ENCODE measurements around the gene REC114.
"Not testable (repeated sequence)": the region's sequence is repeated elsewhere in the genome, so short reads cannot be mapped to it uniquely, and the experiment has no call there.

The REC114 gene

DNA sequence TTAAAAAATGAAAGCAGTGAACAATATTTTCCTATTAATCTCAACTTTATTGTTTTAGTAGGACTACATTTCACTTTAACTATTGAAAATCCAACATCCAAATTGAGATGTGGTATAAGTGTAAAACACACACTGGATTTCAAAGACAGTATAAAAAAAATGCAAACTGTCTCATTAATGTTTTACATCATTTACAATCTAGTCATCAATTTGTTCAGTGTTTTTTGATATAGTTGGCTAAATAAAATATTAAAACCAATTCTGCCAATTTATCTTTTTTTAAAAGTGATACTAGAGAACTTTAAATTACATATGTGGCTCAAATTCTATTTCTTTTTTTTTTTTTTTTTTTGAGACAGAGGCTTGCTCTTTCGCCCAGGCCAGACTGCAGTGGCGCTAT lies 95.2 kb downstream of the REC114 start:
- no peak for DNase-seq

DNA sequence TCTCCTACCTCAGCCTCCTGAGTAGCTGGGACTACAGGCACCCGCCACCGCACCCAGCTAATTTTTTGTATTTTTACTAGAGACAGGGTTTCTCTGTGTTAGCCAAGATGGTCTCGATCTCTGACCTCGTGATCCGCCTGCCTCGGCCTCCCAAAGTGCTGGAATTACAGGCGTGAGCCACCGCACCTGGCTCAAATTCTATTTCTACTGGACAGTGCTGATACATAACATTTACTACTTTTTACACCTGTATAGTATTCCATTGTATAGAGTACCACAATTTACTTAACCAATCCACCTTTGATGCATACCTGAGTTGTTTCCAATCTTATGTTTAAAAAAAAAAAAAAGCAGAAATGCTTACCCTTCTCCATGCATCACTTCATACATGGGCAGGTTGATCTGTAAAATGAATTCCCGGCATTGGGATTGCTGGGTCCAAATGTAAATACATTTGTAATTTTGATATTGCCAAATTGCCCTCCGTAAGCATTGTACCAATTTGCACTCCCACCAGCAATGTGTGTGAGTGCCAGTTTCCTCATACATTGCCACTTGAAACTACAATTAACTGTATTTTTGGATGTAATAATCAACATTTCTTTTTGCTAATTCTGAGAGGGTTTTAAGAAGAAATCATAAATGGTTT lies 95.7 kb downstream of the REC114 start:
- DNase-seq = no peak

- no peak for DNase-seq
These were observed 96.5 kb downstream of the REC114 start for GRCh38 chr15:73539212-73540128.

- DNase-seq = no peak
These were observed 97.2 kb downstream of the REC114 start for GRCh38 chr15:73540161-73540560.

DNA sequence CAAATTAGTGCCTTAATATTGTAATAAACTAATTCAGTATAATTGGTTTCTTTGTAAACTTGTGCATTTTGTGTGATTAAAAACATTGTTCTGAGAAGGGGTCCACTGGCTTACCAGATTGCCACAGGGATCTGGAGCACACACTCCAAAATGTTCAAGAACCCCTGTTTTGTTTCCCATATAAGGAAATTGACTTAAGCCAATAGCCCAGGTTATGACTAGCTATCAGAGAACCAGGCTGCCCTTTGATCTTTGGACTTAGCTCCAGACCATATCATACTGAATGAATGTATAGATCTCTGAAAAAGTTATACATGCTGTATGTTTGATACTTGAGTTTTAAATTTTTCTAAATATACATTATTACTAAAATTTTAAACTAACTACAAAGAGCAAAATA lies 98.5 kb downstream of the REC114 start:
- no peak for DNase-seq

- not testable (repeated sequence) for DNase-seq
These were observed 106.0 kb downstream of the REC114 start for GRCh38 chr15:73548925-73549324.

DNA sequence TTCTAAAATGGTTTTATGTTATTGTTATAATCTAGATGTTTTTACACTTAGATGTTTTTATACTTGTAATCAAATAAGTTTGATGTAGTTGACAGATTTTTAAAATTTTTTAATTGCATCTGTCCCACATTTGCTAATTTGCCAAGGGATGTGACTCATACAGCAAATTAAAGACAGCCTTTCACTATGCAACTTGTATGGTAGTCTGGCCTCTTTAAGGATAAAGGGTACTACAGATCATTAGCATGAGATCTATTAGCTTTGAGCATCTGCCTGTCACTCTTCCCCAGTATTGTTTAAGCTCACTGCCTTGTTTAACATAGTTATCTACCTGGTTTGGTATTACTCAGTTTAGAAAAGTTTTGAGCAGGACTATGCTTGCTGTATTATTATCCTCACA lies 107.2 kb downstream of the REC114 start:
- no peak for DNase-seq

- DNase-seq = no peak
These were observed 112.1 kb downstream of the REC114 start for GRCh38 chr15:73555080-73555479.

DNA sequence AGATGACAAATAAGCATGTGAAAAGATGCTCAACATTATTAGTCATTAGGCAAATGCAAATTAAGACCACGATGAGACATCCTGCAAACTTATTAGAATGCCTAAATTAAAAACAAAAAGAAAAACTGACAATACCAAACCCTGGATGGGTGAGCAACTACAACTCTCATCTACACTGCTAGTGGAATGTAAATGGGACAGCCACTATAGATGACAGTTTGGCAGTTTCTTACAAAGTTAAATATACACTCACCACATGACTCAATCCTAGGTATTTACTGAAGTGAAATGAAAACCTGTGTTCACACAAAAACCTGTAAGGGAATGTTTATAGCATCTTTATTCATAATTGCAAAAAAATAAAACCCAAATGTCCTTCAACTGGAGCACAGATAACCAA lies 115.6 kb downstream of the REC114 start:
- no peak for DNase-seq

- DNase-seq = peak in 1 of 5 donors; percentile 47
These were observed 117.6 kb downstream of the REC114 start for GRCh38 chr15:73560501-73561117.

- no peak for DNase-seq
These were observed 121.3 kb downstream of the REC114 start for GRCh38 chr15:73564255-73564654.

- no peak for DNase-seq
These were observed 124.1 kb downstream of the REC114 start for GRCh38 chr15:73567020-73567419.

GRCh38 chr15:73568564-73569280 lies 125.8 kb downstream of the REC114 start:
- no peak for DNase-seq

DNA sequence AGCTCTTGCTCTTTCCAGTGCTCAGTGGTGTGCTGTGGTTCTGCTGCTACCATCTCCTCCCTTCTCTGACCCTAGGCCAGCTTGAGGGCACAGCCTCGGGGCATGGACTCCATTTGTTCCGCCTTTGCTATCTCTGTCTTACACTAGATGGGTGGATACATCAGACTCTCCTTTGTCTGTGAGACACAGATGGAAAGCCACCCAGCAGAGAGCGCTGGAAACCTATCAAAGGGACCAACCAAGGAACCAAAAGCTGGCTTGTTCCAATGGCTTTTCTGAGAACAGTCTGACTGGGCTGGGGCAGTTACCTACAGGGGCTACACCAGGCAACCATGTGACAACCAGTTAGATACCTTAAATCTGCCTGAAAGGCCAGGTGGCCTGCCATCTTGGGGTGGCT lies 126.4 kb downstream of the REC114 start:
- DNase-seq = no peak

DNA sequence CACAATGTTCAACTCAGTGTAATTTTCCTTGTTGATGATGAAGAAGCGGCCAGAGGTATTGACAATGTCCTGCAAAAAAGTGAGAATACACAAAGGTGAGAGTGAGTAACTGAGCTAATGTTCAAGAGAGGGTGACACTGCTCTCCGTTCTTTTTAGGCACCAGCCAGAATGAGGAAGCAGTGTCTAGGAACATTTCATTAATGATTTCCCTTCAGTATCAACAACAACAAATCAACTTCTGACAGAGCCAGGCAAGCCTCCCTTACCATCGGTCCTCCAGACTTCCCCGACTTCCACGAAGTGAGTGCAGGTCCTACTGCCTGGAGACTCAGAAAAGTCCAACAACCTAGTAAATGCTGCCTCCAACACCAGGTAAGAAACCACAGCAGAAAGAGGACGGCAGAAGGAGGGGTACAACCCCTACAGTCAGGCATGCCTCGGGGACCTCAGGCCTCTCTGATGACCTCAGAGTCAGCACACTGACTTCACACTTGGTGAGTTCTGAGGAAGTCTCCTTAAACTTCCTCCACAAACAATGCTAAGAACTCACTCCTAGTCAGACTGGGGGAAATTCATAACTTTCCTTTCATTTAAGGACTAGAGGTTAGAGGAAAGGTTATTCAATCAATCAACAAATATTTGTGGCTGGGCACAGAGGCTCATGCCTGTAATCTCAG lies 127.5 kb downstream of the REC114 start:
- DNase-seq = peak in 1 of 5 donors; percentile 15

DNA sequence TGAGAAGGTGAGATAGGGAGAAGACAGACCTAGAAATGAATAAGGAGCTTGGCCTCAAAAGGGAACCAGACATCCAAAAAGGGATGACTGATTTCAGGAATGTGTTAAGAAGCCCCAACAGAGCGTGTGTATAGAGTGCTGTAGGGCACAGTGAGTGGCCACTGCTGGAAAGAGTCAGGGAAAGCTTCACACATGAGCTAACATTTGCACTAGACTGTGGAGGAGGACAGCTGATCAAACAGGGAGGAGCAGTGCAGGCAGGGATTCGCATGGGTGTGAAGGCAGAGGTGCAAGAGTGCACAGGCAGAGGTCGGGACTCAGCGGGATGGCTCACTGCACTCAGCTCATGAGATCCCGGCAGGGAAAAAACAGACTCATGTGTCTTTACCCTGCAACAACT lies 128.4 kb downstream of the REC114 start:
- peak in 1 of 5 donors; percentile 8 for DNase-seq

- no peak for DNase-seq
These were observed 129.3 kb downstream of the REC114 start for GRCh38 chr15:73572296-73572695.

DNA sequence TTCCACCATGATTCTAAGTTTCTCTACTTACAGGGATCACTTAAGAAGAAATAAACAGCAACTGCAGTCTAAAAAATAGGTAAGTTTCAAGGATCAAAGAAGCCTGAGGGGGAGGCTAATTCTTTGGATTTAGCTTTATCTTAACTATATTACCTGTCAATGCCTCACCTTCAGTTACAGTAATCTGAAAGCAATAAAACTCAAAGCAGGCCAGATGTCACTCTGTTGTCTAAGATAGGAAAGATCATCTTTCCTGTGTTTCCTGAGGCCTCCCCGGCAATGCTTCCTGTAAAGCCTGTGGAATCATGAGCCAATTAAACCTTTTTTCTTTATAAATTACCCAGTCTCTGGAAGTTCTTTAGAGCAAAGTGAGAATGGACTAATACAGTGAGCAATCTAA lies 130.1 kb downstream of the REC114 start:
- no peak for DNase-seq

- DNase-seq = no peak
These were observed 130.6 kb downstream of the REC114 start for GRCh38 chr15:73573572-73573971.

DNA sequence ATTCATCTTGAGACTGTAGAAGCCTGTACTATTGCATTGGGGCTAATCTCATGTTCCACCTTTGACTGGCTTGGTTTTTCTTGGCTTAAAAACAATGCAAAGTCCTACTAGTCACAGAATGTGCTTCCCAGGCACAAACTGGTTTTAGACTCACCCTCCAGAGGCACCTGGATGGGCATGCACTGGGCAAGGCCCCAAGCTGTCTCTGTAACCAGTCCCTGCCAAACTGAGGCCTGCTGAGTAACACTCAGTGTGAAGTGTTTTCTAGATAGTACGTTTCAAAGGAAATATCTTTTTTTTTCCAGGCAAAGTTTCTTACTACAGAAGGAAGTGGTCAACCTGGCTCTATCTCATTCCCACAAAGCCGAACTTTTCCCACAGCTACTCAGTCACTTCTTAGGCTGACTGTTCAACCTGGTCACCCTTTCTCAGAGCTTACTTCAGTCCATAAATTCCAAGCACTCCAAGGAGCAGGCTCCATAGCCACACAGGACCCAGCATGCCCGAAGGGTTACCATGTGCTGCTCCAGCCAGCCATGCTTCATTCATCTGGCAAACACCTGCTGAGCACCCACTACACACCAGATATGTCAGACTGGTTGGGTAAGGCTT lies 132.8 kb downstream of the REC114 start:
- no peak for DNase-seq

DNA sequence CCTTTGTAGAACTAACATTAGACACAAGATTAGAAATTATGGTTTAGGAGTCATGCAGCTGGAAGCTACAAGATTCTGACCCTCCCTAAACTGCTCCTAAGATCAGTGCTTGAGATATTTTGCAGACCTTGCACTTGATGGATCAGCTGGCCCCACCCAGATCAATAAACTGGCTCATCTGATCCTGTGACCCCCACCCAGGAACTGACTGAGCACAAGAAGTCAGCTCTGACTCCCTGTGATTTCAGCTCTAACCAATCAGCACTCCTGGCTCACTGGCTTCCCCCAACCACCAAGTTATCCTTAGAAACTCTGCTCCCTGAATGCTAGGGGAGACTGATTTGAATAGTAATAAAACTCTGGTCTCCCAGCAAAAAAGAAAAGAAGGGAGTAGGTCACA lies 134.6 kb downstream of the REC114 start:
- DNase-seq = not testable (repeated sequence)

- DNase-seq = no peak
These were observed 135.1 kb downstream of the REC114 start for GRCh38 chr15:73578026-73578425.
